ENCODE data around the gene SEZ6L2.

DNA sequence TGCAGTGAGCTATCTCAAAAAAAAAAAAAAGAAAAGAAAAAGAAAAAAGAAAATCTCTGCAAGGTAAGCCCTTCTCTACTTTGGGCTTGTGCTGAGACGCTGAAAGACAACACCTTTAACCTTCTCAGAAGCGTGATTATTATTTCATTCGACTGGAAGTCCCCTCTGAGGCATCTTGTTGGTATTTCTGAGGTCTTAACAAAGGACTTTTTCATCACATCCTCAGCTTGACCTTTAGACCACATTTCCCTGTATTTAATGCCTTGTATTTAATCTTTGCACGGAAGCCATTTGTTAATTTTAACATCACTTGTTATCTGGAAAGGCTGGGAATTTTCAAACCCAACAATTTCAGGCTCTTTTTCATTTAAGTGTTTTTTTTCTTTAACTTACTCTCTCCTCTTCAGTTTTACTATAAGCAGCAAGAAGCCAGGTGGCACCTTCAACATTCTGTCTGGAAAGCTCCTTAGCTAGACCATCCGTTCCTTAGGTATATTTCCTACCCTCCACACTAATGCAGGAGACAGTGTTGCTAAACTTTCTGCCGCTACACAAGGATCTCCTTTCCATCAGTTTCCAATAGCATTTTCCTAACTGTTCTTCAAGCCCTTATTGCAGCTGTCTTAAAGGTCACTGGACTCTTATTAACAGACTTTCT is 16.4 kb upstream of the SEZ6L2 start:
- no peak for TF ChIP-seq POLR2A (IDR thresholded peaks at IDR 0.05)
- TF ChIP-seq, protein P1, sequence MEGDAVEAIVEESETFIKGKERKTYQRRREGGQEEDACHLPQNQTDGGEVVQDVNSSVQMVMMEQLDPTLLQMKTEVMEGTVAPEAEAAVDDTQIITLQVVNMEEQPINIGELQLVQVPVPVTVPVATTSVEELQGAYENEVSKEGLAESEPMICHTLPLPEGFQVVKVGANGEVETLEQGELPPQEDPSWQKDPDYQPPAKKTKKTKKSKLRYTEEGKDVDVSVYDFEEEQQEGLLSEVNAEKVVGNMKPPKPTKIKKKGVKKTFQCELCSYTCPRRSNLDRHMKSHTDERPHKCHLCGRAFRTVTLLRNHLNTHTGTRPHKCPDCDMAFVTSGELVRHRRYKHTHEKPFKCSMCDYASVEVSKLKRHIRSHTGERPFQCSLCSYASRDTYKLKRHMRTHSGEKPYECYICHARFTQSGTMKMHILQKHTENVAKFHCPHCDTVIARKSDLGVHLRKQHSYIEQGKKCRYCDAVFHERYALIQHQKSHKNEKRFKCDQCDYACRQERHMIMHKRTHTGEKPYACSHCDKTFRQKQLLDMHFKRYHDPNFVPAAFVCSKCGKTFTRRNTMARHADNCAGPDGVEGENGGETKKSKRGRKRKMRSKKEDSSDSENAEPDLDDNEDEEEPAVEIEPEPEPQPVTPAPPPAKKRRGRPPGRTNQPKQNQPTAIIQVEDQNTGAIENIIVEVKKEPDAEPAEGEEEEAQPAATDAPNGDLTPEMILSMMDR (IDR thresholded peaks at IDR 0.05) = no peak
